Uterus (tissue), 2 donors: ENCODE results near the gene NELL1.

Experiments
- CTCF ChIP-seq, 4 experiments: fragments of 200-600 bp in 2 of 4; fragments of 450-650 bp in 2 of 4; sonication (generic) in 2 of 4; IDR thresholded peaks; one replicate each; pipeline ENCODE4 v1.5.1; 2016 to 2019; ENCODE audit warnings: antibody characterized with exemption in 4 of 4, mild to moderate bottlenecking in 2 of 4, moderate library complexity in 1 of 4
- POLR2A ChIP-seq, 2 donors: fragments of 450-650 bp; IDR thresholded peaks; one replicate each; pipeline ENCODE4 v1.6.1; 2016; ENCODE audit warnings: antibody characterized with exemption in 2 of 2, mild to moderate bottlenecking in 1 of 2, moderate library complexity in 1 of 2

DNA sequence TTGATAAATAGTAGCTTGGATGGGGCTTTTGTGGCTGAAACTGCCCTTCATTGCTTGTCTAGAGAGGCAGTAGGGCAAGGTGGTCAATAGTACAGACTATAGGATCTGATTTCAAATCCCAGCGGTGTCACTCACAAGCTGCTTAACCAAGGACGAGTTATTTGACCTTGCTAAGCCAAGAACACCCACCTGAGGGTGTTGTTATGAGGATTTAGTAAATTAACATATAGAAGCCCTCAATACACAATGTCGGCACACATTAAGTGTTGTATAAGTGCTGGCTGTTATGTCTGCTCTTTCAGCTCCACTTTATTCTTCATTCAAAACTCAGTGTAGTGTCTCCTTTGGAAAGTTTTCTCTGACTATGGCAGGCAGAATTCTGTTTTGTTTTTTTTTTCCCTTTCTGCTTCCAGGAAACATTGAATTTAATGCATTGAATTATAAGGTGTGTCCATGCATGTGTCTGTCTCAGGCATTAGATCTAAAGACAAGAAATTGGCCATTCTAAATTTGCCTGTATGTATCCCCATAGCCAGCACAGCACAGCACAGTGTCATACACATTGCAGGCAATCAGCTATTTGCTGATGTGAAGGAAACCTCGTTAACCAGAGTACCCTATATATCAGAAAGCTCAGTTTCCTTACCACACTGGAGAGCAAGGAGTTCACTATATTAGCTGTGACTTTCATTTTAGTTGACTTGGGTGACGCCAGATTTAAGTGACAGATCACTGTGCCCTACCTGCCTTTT lies 212.1 kb downstream of the NELL1 start:
- TF ChIP-seq POLR2A (IDR thresholded peaks at IDR 0.05) (no peak), CTCF (IDR thresholded peaks at IDR 0.05) (no peak)
